Keratinocyte (primary cell): Measurements from ENCODE around the gene BCAR3.

Source experiments
- EZH2 ChIP-seq: IDR thresholded peaks from one replicate; pipeline ENCODE4 v1.6.1; 2012; ENCODE audit warnings: inconsistent platforms, mild to moderate bottlenecking, low read length, moderate library complexity
- TF ChIP-seq, protein P1 (sequence below), 3 experiments: IDR thresholded peaks in 1 of 3; conservative IDR thresholded peaks in 1 of 3; optimal IDR thresholded peaks in 1 of 3; 2 replicates in 2 of 3; 3 replicates in 1 of 3; pipeline versions ENCODE3 to v1.5.1; 2011; ENCODE audit warnings: low read length in 3 of 3, mild to moderate bottlenecking in 3 of 3, moderate library complexity in 2 of 3, control low read depth in 1 of 3, inconsistent platforms in 1 of 3; ENCODE audit not compliant: insufficient read depth in 2 of 3; ENCODE audit errors: extremely low read depth in 1 of 3

DNA sequence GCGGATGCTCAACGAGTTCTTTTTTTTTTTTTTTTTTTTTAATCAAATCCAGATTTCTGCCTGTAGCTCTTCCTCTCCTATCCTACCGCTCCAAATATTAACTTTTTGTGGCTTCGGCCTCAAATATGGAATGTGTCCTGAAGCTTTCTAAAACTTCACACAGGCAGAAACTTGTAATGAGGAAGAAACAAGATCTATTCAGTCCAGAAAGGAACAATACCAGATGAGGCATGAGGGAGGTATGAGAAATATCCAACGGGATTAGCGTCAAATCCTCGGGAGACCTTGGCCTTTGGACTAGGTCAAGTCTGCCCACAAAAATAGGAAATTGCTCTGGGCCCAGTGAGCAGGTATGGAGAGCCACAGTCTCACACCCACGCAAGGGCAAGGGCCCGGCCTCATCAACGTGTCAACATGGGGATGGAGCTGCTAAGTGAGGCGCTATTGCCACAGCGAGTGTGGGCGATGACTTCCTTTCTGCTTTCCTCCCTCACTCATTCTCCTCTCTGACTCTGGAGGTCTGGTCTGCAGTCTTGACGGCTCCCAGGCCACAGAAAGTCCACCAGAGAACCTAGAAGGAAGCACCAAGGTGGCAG, 66.6 kb downstream of the BCAR3 start:
- TF ChIP-seq, protein P1, sequence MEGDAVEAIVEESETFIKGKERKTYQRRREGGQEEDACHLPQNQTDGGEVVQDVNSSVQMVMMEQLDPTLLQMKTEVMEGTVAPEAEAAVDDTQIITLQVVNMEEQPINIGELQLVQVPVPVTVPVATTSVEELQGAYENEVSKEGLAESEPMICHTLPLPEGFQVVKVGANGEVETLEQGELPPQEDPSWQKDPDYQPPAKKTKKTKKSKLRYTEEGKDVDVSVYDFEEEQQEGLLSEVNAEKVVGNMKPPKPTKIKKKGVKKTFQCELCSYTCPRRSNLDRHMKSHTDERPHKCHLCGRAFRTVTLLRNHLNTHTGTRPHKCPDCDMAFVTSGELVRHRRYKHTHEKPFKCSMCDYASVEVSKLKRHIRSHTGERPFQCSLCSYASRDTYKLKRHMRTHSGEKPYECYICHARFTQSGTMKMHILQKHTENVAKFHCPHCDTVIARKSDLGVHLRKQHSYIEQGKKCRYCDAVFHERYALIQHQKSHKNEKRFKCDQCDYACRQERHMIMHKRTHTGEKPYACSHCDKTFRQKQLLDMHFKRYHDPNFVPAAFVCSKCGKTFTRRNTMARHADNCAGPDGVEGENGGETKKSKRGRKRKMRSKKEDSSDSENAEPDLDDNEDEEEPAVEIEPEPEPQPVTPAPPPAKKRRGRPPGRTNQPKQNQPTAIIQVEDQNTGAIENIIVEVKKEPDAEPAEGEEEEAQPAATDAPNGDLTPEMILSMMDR (optimal IDR thresholded peaks at IDR 0.05 in 1 of 3, IDR thresholded peaks at IDR 0.05 in 1 of 3, conservative IDR thresholded peaks at IDR 0.05 in 1 of 3; ENCODE audit: extremely low read depth in 1 of 3, insufficient read depth in 2 of 3, low read length in 3 of 3): no peak
- TF ChIP-seq EZH2: no peak
